AG04449 (cell line): ENCODE results near the gene PARD6G.

ENCODE experiments used
- CTCF ChIA-PET: fragments of 350-600 bp; formaldehyde crosslinking; extraction: SDS; loops from one replicate; lab custom pipeline; 2021; ENCODE audit warnings: antibody characterized with exemption; lab: Yijun Ruan, JAX
- POLR2A ChIA-PET: fragments of 400-600, 350-600 bp; formaldehyde crosslinking; extraction: SDS; loops from one replicate; lab custom pipeline; 2020; ENCODE audit warnings: antibody characterized with exemption, inconsistent platforms; lab: Yijun Ruan, JAX
- DNase-seq: peaks from one replicate; pipeline ENCODE4 v3.0.0-alpha.2; 2010; ENCODE audit warnings: low read depth, low spot score
- H3K4me3 ChIP-seq: 2 replicates; pipeline ENCODE4 v1.5.1; 2011; ENCODE audit warnings: low read depth, mild to moderate bottlenecking, control low read depth, low read length
- TF ChIP-seq, protein P1 (sequence below): IDR thresholded peaks from one replicate; pipeline ENCODE4 v1.5.1; 2011; ENCODE audit warnings: mild to moderate bottlenecking, moderate library complexity, low read length, control low read depth, inconsistent platforms; ENCODE audit not compliant: insufficient read depth; ENCODE audit errors: missing control alignments

PARD6G gene

DNA sequence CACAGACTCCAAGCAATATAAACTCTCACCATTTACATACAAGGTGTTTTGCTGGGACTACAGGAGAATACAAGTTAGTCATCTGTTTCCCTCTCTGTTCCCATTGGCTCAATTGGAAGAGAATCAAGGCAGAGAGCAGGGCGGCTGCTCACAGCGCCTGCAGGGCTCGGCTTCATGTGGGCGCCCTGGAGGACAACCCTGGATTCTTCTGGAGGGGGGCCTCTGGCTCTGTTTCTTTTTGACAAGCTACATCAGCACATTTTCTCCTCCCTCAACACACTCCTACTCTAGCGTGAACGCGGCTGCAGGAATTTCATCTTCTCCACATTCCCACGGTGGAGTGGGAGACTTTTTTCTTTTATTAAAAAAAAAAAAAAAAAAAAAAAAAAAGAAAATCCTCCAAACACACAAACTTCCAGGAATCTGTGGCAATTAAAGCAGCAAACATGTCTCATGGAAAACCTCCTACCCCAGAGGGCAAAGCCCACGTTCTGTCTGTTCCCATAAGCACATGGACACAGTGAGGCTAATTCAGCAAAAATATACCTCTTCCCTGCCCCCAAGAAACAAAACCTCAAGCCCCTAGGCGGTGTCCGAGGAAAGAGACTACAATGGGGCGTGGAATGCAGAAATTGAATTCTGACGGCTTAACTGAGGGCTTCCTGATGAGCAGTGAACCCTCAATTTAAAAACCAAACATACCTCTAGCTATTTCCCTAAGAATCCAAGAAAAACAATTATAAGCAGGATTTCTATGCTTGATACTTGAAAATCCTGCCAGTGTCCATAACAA is 50.6 kb downstream of the PARD6G start:
- POLR2A ChIA-PET: no interaction called here
- CTCF ChIA-PET: interaction anchor here (1.3 to 5.3 kb wide), 2 partner anchors 38 to 263 kb away, joined by 3 to 20 read pairs; no protein-coding TSS in a partner anchor
- DNase-seq: no peak
- TF ChIP-seq, protein P1, sequence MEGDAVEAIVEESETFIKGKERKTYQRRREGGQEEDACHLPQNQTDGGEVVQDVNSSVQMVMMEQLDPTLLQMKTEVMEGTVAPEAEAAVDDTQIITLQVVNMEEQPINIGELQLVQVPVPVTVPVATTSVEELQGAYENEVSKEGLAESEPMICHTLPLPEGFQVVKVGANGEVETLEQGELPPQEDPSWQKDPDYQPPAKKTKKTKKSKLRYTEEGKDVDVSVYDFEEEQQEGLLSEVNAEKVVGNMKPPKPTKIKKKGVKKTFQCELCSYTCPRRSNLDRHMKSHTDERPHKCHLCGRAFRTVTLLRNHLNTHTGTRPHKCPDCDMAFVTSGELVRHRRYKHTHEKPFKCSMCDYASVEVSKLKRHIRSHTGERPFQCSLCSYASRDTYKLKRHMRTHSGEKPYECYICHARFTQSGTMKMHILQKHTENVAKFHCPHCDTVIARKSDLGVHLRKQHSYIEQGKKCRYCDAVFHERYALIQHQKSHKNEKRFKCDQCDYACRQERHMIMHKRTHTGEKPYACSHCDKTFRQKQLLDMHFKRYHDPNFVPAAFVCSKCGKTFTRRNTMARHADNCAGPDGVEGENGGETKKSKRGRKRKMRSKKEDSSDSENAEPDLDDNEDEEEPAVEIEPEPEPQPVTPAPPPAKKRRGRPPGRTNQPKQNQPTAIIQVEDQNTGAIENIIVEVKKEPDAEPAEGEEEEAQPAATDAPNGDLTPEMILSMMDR: no peak
- H3K4me3 ChIP-seq: no peak overlapping the region

DNA sequence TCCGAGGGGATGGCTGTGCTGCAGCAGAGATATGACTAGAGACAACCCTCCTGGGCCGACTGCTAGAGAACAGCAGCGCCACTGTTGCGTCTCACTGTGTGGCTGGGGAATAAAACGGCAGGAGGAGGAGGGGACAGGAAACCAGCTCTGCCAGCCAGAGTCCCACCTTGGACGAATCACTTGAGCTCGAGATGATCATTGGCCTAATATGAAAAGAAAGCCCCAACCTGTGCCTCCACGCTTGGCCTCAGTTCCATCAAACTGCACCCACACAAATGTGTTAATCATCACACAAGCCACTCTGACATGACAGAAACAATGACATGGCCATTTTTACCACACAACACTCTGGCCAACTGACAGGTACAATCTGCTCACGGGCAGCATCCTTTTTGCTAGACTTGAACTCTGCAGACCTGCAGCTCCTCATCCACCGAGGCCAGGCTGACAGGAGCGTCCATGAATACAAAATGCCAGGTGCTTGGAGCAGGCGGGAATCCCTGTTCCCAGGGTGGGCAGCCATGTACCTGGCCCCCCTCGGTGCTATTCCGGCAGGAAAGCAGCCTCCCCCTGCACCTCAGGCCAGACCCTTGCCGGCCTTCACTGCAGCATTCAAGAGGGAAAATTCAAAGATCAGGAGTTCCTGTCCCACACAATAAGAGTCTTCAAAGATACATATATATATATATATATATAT is 52.3 kb downstream of the PARD6G start:
- DNase-seq: no peak
- ChIA-PET POLR2A (no interaction called here), CTCF (interaction anchor here (1.0 kb wide), 1 partner anchor 24 kb away, joined by 3 read pairs; no protein-coding TSS in a partner anchor)
- H3K4me3 ChIP-seq: no peak overlapping the region
- TF ChIP-seq, protein P1: no peak

DNA sequence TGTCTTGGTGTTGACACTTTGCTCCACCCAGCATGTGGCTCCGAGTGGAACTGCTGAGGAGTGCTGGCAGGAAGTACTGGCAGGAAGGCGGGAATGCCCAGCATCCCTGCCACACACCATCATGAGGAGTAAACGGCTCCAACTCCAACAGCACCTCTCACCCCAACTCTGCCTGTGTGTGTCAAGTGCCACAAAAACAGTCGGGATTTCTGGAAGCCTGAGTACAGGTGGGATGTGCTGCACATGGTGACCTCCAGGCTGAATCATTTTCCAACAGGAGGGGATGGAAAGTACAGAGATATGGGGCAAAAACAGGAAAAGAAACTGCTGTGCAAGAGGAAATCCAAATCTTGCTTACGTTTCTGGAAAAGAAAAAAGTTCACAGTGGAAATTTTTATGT is 53.6 kb downstream of the PARD6G start:
- ChIA-PET POLR2A (no interaction called here), CTCF (interaction anchor here (0.8 kb wide), 1 partner anchor 25 kb away, joined by 3 read pairs; no protein-coding TSS in a partner anchor)
- no peak overlapping the region for H3K4me3 ChIP-seq
- TF ChIP-seq, protein P1: no peak
- no peak for DNase-seq

DNA sequence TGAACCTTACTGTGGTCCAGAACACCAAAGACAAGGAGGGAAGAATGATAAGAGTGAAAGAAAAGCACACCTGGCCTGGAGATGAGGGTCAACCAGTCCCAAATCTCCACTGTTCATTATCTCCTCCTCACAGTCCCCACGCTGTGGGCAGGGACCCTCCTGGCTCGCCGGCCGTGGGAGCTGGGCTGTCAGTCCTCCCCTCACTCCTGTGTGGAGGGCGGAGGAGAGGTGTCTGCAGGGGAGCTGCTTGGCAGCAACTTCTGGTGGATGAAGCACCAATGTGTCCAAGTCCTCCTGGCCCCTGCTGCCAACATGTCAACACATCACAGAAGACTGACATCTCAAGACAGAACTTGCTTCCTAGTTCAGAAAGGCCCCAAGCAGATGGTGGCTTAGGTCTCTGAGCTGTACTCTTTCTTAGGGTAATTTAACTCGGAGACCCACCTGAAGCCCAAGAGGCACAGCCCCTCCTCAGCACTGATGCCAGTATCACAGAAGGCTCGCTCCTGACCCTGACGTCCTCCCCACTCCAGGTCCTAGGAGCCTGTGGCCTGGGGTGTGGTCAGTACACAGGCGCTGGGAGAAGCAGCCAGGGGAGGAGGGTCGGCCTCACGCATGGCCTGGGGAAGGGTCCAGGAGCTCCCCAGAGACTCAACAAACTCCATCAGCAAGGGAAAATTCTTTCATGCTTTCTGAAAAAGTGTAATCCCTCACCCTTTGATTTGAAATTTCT is 54.5 kb downstream of the PARD6G start:
- DNase-seq: no peak
- POLR2A ChIA-PET: no interaction called here
- TF ChIP-seq, protein P1: no peak
- CTCF ChIA-PET: no interaction called here
- H3K4me3 ChIP-seq: no peak overlapping the region

DNA sequence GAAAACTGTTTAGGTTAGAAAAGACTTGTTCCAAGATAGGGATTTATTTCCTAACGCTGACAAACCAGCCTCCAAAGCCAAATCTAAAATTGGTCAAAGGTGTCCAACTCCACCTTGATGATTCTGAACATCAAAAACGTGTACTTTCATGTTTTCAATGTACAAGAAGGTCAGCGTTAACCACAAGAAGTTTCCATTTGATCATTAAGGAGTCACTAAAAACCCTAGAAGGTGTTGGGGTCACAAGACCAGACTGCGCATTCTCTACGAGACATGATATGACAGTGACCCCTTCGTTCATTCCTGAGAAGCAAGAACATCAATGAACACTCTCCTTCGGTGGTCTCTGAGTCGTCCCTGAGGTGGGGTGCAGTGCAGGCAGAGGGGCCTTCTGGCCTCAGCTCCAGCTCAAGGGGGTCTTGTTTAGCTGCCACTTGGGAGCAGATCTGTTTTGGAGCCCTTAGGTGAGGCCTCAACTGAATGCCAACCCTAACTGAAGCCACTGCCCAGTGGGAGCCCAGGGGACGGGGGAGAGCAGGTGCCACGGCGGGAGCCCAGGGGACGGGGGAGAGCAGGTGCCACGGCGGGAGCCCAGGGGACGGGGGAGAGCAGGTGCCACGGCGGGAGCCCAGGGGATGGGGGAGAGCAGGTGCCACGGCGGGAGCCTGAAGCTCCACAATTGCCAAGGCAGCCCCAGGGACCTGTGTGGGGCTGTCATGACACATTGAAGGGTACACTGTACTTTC is 55.2 kb downstream of the PARD6G start:
- TF ChIP-seq, protein P1: no peak
- ChIA-PET POLR2A (no interaction called here), CTCF (no interaction called here)
- no peak overlapping the region for H3K4me3 ChIP-seq
- DNase-seq: no peak
